ENCODE results near the gene SLC36A1.

GRCh38 chr5:151534350-151534749, 86.9 kb downstream of the SLC36A1 start:
- TF ChIP-seq EZH2 (IDR thresholded peaks at IDR 0.05; ENCODE audit: borderline replicate concordance) (no peak), EZH2phosphoT487 (IDR thresholded peaks at IDR 0.05; ENCODE audit: low read depth, severe bottlenecking, unreplicated experiment) (no peak)
- TF ChIP-seq, protein P1, sequence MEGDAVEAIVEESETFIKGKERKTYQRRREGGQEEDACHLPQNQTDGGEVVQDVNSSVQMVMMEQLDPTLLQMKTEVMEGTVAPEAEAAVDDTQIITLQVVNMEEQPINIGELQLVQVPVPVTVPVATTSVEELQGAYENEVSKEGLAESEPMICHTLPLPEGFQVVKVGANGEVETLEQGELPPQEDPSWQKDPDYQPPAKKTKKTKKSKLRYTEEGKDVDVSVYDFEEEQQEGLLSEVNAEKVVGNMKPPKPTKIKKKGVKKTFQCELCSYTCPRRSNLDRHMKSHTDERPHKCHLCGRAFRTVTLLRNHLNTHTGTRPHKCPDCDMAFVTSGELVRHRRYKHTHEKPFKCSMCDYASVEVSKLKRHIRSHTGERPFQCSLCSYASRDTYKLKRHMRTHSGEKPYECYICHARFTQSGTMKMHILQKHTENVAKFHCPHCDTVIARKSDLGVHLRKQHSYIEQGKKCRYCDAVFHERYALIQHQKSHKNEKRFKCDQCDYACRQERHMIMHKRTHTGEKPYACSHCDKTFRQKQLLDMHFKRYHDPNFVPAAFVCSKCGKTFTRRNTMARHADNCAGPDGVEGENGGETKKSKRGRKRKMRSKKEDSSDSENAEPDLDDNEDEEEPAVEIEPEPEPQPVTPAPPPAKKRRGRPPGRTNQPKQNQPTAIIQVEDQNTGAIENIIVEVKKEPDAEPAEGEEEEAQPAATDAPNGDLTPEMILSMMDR (IDR thresholded peaks at IDR 0.05; ENCODE audit: poor library complexity): no peak
